PC-3 (cell line): ENCODE data around the gene DMD. TPM values are rescaled to one million over a fixed set of nuclear protein-coding genes. Genes with fewer than 3 reads are reported as not detected.

Experiments used
- ATAC-seq: fragments of 200-7000 bp; cut with Tn5 transposase; 2 replicates; pipeline ENCODE4 v1.9.1; 2020; ENCODE audit warnings: mild to moderate bottlenecking, moderate library complexity
- BruUV-seq: library from RNA; stranded (reverse); fragments of 400-500 nt; replicated peaks from 2 replicates; lab custom pipeline; 2021; lab: Mats Ljungman, UMichigan
- CTCF ChIA-PET: fragments of 300-600 bp; sonication (Branson Sonifier 250); formaldehyde crosslinking; loops from one replicate; lab custom pipeline; 2022; ENCODE audit warnings: antibody characterized with exemption; lab: Charles Lee
- POLR2A ChIA-PET: fragments of 300-600 bp; sonication (Branson Sonifier 250); formaldehyde crosslinking; loops from one replicate; lab custom pipeline; 2022; ENCODE audit warnings: antibody characterized with exemption; ENCODE audit not compliant: unreplicated experiment; lab: Charles Lee
- DNase-seq: peaks from one replicate; pipeline ENCODE4 v3.0.0-alpha.2; 2015
- H2AFZ ChIP-seq: fragments of 300-600 bp; sonication (generic); 2 replicates; pipeline ENCODE4 v1.6.0; 2016; ENCODE audit warnings: antibody characterized with exemption, low read length
- H3F3A ChIP-seq: fragments of 300-600 bp; sonication (generic); one replicate; pipeline ENCODE4 v1.6.0; 2017; ENCODE audit warnings: antibody characterized with exemption, low read length, control low read depth, mild to moderate bottlenecking; ENCODE audit not compliant: unreplicated experiment
- H3K27ac ChIP-seq: fragments of 300-600 bp; sonication (generic); 2 replicates; pipeline ENCODE4 v1.5.1; 2016; ENCODE audit warnings: mild to moderate bottlenecking, low read length
- H3K27me3 ChIP-seq: fragments of 300-600 bp; sonication (generic); 2 replicates; pipeline ENCODE4 v1.6.1; 2016; ENCODE audit warnings: low read length, mixed read lengths
- H3K36me3 ChIP-seq: fragments of 300-600 bp; sonication (generic); 2 replicates; pipeline ENCODE4 v1.6.1; 2016; ENCODE audit warnings: low read depth, mixed run types, low read length, mixed read lengths
- H3K4me1 ChIP-seq: fragments of 300-600 bp; sonication (generic); 2 replicates; pipeline ENCODE4 v1.5.1; 2016; ENCODE audit warnings: low read length; ENCODE audit not compliant: insufficient read depth
- H3K4me2 ChIP-seq: fragments of 300-600 bp; sonication (generic); 2 replicates; pipeline ENCODE4 v1.6.0; 2016; ENCODE audit warnings: low read length
- H3K4me3 ChIP-seq: fragments of 300-600 bp; sonication (generic); 2 replicates; pipeline ENCODE4 v1.5.1; 2016; ENCODE audit warnings: mild to moderate bottlenecking, low read length, mixed read lengths
- H3K79me2 ChIP-seq: fragments of 300-600 bp; sonication (generic); 2 replicates; pipeline ENCODE4 v1.6.1; 2017; ENCODE audit warnings: low read length, mixed read lengths
- H3K9ac ChIP-seq: fragments of 300-600 bp; sonication (generic); 2 replicates; pipeline ENCODE4 v1.6.0; 2016; ENCODE audit warnings: mild to moderate bottlenecking, low read length
- H3K9me2 ChIP-seq: fragments of 300-600 bp; sonication (generic); replicated peaks from 2 replicates; pipeline ENCODE4 v1.6.1; 2016; ENCODE audit warnings: mixed run types, low read length, mixed read lengths
- H3K9me3 ChIP-seq: fragments of 300-600 bp; sonication (generic); 2 replicates; pipeline ENCODE4 v1.6.1; 2016; ENCODE audit warnings: low read length, mixed read lengths
- H4K20me1 ChIP-seq: fragments of 300-600 bp; sonication (generic); 2 replicates; pipeline ENCODE4 v1.6.1; 2016; ENCODE audit warnings: low read length, mixed read lengths
- EZH2 ChIP-seq: fragments of 300-600 bp; sonication (generic); IDR thresholded peaks from one replicate; pipeline ENCODE4 v1.6.1; 2017; ENCODE audit warnings: antibody characterized with exemption, mild to moderate bottlenecking, low read length; ENCODE audit not compliant: unreplicated experiment
- EZH2phosphoT487 ChIP-seq: fragments of 300-600 bp; sonication (generic); IDR thresholded peaks from 2 replicates; pipeline ENCODE4 v1.6.1; 2018; ENCODE audit warnings: mild to moderate bottlenecking, antibody characterized with exemption, low read length, borderline replicate concordance
- intact Hi-C: fragments of 100-400 bp; cut with micrococcal nuclease; formaldehyde crosslinking; loops from 2 replicates; pipeline ENCODE4 v1.9.0; 2023
- total RNA-seq: library from RNA; depleted of rRNA; stranded (reverse); fragments of >200 nt; gene quantifications from 2 replicates; pipeline ENCODE4 v1.2.3, GENCODE V29; 2014
- TF ChIP-seq, protein P1 (sequence below): fragments of 300-600 bp; sonication (generic); conservative IDR thresholded peaks from 2 replicates; pipeline ENCODE4 v1.5.1; 2017; ENCODE audit warnings: antibody characterized with exemption, low read depth, mild to moderate bottlenecking, low read length

Gene DMD
- total RNA-seq, 1 experiment from 2014 or later = not detected

GRCh38 chrX:32985544-32985943 lies 225.8 kb downstream of the DMD start:
- H3K27ac ChIP-seq = no peak overlapping the region
- no TSS peak for BruUV-seq
- H3K9me3 ChIP-seq = no peaks in the 10 kb centered on the region
- ATAC-seq (no peak), DNase-seq (no peak)
- H2AFZ ChIP-seq = no peak overlapping the region
- TF ChIP-seq EZH2 (no peak), EZH2phosphoT487 (no peak)
- TF ChIP-seq, protein P1, sequence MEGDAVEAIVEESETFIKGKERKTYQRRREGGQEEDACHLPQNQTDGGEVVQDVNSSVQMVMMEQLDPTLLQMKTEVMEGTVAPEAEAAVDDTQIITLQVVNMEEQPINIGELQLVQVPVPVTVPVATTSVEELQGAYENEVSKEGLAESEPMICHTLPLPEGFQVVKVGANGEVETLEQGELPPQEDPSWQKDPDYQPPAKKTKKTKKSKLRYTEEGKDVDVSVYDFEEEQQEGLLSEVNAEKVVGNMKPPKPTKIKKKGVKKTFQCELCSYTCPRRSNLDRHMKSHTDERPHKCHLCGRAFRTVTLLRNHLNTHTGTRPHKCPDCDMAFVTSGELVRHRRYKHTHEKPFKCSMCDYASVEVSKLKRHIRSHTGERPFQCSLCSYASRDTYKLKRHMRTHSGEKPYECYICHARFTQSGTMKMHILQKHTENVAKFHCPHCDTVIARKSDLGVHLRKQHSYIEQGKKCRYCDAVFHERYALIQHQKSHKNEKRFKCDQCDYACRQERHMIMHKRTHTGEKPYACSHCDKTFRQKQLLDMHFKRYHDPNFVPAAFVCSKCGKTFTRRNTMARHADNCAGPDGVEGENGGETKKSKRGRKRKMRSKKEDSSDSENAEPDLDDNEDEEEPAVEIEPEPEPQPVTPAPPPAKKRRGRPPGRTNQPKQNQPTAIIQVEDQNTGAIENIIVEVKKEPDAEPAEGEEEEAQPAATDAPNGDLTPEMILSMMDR = no peak
- no peaks in the 10 kb centered on the region for H4K20me1 ChIP-seq
- H3K4me1 ChIP-seq = no peaks in the 10 kb centered on the region
- H3K9me2 ChIP-seq = no peaks in the 10 kb centered on the region
- no peaks in the 10 kb centered on the region for H3K79me2 ChIP-seq
- H3K4me3 ChIP-seq = no peak overlapping the region
- no peaks in the 10 kb centered on the region for H3K27me3 ChIP-seq
- H3K9ac ChIP-seq = no peak overlapping the region
- POLR2A ChIA-PET = no interaction called here
- intact Hi-C loops = no loop called here
- no peaks in the 10 kb centered on the region for H3K36me3 ChIP-seq
- no peaks in the 10 kb centered on the region for H3F3A ChIP-seq
- CTCF ChIA-PET = no interaction called here
- H3K4me2 ChIP-seq = no peak overlapping the region

GRCh38 chrX:32966821-32967355 lies 244.5 kb downstream of the DMD start:
- H3K36me3 ChIP-seq = no peaks in the 10 kb centered on the region
- H4K20me1 ChIP-seq = no peaks in the 10 kb centered on the region
- no TSS peak for BruUV-seq
- no peak overlapping the region for H3K27ac ChIP-seq
- no peaks in the 10 kb centered on the region for H3K9me2 ChIP-seq
- H3K9me3 ChIP-seq = no peaks in the 10 kb centered on the region
- H3F3A ChIP-seq = no peaks in the 10 kb centered on the region
- DNase-seq (no peak), ATAC-seq (no peak)
- no peak overlapping the region for H3K9ac ChIP-seq
- CTCF ChIA-PET = no interaction called here
- no peak overlapping the region for H2AFZ ChIP-seq
- no peak overlapping the region for H3K4me2 ChIP-seq
- no peaks in the 10 kb centered on the region for H3K4me1 ChIP-seq
- no peaks in the 10 kb centered on the region for H3K27me3 ChIP-seq
- TF ChIP-seq, protein P1 = no peak
- no peak for TF ChIP-seq EZH2phosphoT487
- TF ChIP-seq EZH2 = no peak
- POLR2A ChIA-PET = no interaction called here
- H3K79me2 ChIP-seq = no peaks in the 10 kb centered on the region
- intact Hi-C loops = no loop called here
- H3K4me3 ChIP-seq = no peak overlapping the region

GRCh38 chrX:32954125-32954524 lies 257.2 kb downstream of the DMD start:
- Histone ChIP-seq H3K4me2 (no peak overlapping the region), H3K4me1 (no peaks in the 10 kb centered on the region), H4K20me1 (no peaks in the 10 kb centered on the region), H3F3A (no peaks in the 10 kb centered on the region), H3K9me3 (no peaks in the 10 kb centered on the region), H3K27me3 (no peaks in the 10 kb centered on the region), H3K36me3 (no peaks in the 10 kb centered on the region), H3K4me3 (no peak overlapping the region), H3K27ac (no peak overlapping the region), H3K79me2 (no peaks in the 10 kb centered on the region), H3K9ac (no peak overlapping the region), H3K9me2 (no peaks in the 10 kb centered on the region), H2AFZ (no peak overlapping the region)
- POLR2A ChIA-PET = no interaction called here
- intact Hi-C loops = no loop called here
- TF ChIP-seq, protein P1 = no peak
- TF ChIP-seq EZH2 (no peak), EZH2phosphoT487 (no peak)
- CTCF ChIA-PET = no interaction called here
- no TSS peak for BruUV-seq
- no peak for DNase-seq
- no peak for ATAC-seq
